Astrocyte (in vitro differentiated cells and primary cell): ENCODE results near the gene PRICKLE1. TPM values are rescaled to one million over a fixed set of nuclear protein-coding genes. Genes with fewer than 3 reads are reported as not detected.

Experiments
- DNase-seq: peaks from one replicate; pipeline ENCODE4 v3.0.0-alpha.2; 2010; ENCODE audit warnings: low read depth
- FAIRE-seq: peaks from 2 replicates; lab custom pipeline; 2011; peaks lifted over from hg19 to GRCh38; lab: Jason Lieb, UNC
- H2AFZ ChIP-seq: 2 replicates; pipeline ENCODE4 v1.6.0; 2012; ENCODE audit warnings: low read depth, low read length, inconsistent platforms
- H3K27ac ChIP-seq: 2 replicates; pipeline ENCODE4 v1.5.1; 2011; ENCODE audit warnings: low read depth, low read length, inconsistent platforms
- H3K27me3 ChIP-seq: 2 replicates; pipeline ENCODE4 v1.6.0; 2011; ENCODE audit warnings: low read length, inconsistent platforms; ENCODE audit not compliant: insufficient read depth
- H3K36me3 ChIP-seq: 2 replicates; pipeline ENCODE4 v1.5.1; 2011; ENCODE audit warnings: low read length, inconsistent platforms; ENCODE audit not compliant: insufficient read depth
- H3K4me1 ChIP-seq: 2 replicates; pipeline ENCODE4 v1.5.1; 2011; ENCODE audit warnings: low read length, inconsistent platforms; ENCODE audit not compliant: insufficient read depth
- H3K4me2 ChIP-seq: 2 replicates; pipeline ENCODE4 v1.6.0; 2012; ENCODE audit warnings: low read length, inconsistent platforms
- H3K4me3 ChIP-seq: 2 replicates; pipeline ENCODE4 v1.5.1; 2011; ENCODE audit warnings: low read depth, mild to moderate bottlenecking, low read length, inconsistent platforms; ENCODE audit not compliant: insufficient read depth
- H3K79me2 ChIP-seq: 2 replicates; pipeline ENCODE4 v1.6.0; 2012; ENCODE audit warnings: mild to moderate bottlenecking, low read length, inconsistent platforms; ENCODE audit not compliant: insufficient read depth
- H3K9ac ChIP-seq: 2 replicates; pipeline ENCODE4 v1.6.0; 2012; ENCODE audit warnings: mild to moderate bottlenecking, low read length, inconsistent platforms
- H3K9me3 ChIP-seq: 2 replicates; pipeline ENCODE4 v1.5.1; 2012; ENCODE audit warnings: low read depth, mild to moderate bottlenecking, low read length, inconsistent platforms; ENCODE audit not compliant: insufficient read depth
- H4K20me1 ChIP-seq: 2 replicates; pipeline ENCODE4 v1.6.0; 2012; ENCODE audit warnings: low read length, inconsistent platforms; ENCODE audit not compliant: insufficient read depth
- H3K27ac Mint-ChIP-seq: one replicate; pipeline ENCODE4 v1.8.0; 2021; ENCODE audit warnings: mild to moderate bottlenecking, mixed read lengths; ENCODE audit not compliant: unreplicated experiment
- H3K27me3 Mint-ChIP-seq: one replicate; pipeline ENCODE4 v1.8.0; 2021; ENCODE audit warnings: low read depth, mixed read lengths; ENCODE audit not compliant: unreplicated experiment
- H3K36me3 Mint-ChIP-seq: one replicate; pipeline ENCODE4 v1.8.0; 2021; ENCODE audit warnings: low read depth, mixed read lengths; ENCODE audit not compliant: unreplicated experiment
- H3K4me1 Mint-ChIP-seq: one replicate; pipeline ENCODE4 v1.8.0; 2021; ENCODE audit warnings: low read depth, mixed read lengths; ENCODE audit not compliant: unreplicated experiment
- H3K4me3 Mint-ChIP-seq: one replicate; pipeline ENCODE4 v1.8.0; 2021; ENCODE audit warnings: mild to moderate bottlenecking, moderate library complexity, mixed read lengths; ENCODE audit not compliant: unreplicated experiment
- H3K9me3 Mint-ChIP-seq: one replicate; pipeline ENCODE4 v1.8.0; 2021; ENCODE audit warnings: mild to moderate bottlenecking, mixed read lengths; ENCODE audit not compliant: unreplicated experiment
- CTCF ChIP-seq: IDR thresholded peaks from 2 replicates; pipeline ENCODE4 v1.5.1; 2011; ENCODE audit warnings: low read depth, mild to moderate bottlenecking, inconsistent platforms, low read length, moderate library complexity; ENCODE audit not compliant: insufficient read depth
- EZH2 ChIP-seq: IDR thresholded peaks from 2 replicates; pipeline ENCODE4 v1.6.1; 2012; ENCODE audit warnings: mild to moderate bottlenecking, low read length, inconsistent platforms; ENCODE audit not compliant: insufficient read depth
- total RNA-seq: library from RNA; stranded (reverse); gene quantifications from 2 replicates; pipeline ENCODE4 v1.2.1, GENCODE V29; 2021

The PRICKLE1 gene
- total RNA-seq, 1 donor from 2014 or later, result 34.9 TPM

- no peaks in the 10 kb centered on the region for H3K9me3 ChIP-seq
- H3K4me1 ChIP-seq, result peaks cover 5% of the 10 kb centered on the region
- TF ChIP-seq CTCF (no peak), EZH2 (no peak)
- Mint-ChIP-seq H3K4me1 (peaks cover 12% of the 10 kb centered on the region), H3K27ac (no peak overlapping the region), H3K4me3 (no peak overlapping the region), H3K36me3 (peaks cover 4% of the 10 kb centered on the region), H3K27me3 (no peaks in the 10 kb centered on the region), H3K9me3 (no peaks in the 10 kb centered on the region)
- FAIRE-seq (no peak), DNase-seq (no peak)
- H3K4me2 ChIP-seq, result no peak overlapping the region
- H4K20me1 ChIP-seq, result peaks cover 69% of the 10 kb centered on the region
- H3K27ac ChIP-seq, result no peak overlapping the region
- no peak overlapping the region for H2AFZ ChIP-seq
- H3K36me3 ChIP-seq, result no peaks in the 10 kb centered on the region
- H3K27me3 ChIP-seq, result no peaks in the 10 kb centered on the region
- no peak overlapping the region for H3K4me3 ChIP-seq
- H3K79me2 ChIP-seq, result peaks cover 50% of the 10 kb centered on the region
- no peak overlapping the region for H3K9ac ChIP-seq
These were observed 80.6 kb downstream of the PRICKLE1 start for GRCh38 chr12:42508913-42509460.

GRCh38 chr12:42507565-42507964 lies 82.0 kb downstream of the PRICKLE1 start:
- Histone ChIP-seq H3K4me2 (no peak overlapping the region), H3K9me3 (no peaks in the 10 kb centered on the region), H3K9ac (no peak overlapping the region), H3K27ac (no peak overlapping the region), H2AFZ (no peak overlapping the region), H4K20me1 (peaks cover 78% of the 10 kb centered on the region), H3K4me1 (peaks cover 5% of the 10 kb centered on the region), H3K4me3 (no peak overlapping the region), H3K36me3 (no peaks in the 10 kb centered on the region), H3K27me3 (no peaks in the 10 kb centered on the region), H3K79me2 (peaks cover 59% of the 10 kb centered on the region)
- Mint-ChIP-seq H3K27ac (no peak overlapping the region), H3K4me1 (peaks cover 17% of the 10 kb centered on the region), H3K36me3 (peaks cover 4% of the 10 kb centered on the region), H3K27me3 (no peaks in the 10 kb centered on the region), H3K9me3 (no peaks in the 10 kb centered on the region), H3K4me3 (no peak overlapping the region)
- FAIRE-seq, result no peak
- TF ChIP-seq EZH2, result no peak
- no peak for TF ChIP-seq CTCF
- DNase-seq, result no peak

GRCh38 chr12:42507081-42507480 lies 82.5 kb downstream of the PRICKLE1 start:
- H3K4me3 Mint-ChIP-seq, result no peak overlapping the region

More at GRCh38 chr12:42507081-42507480, 82.5 kb downstream of the PRICKLE1 start:
- peaks cover 63% of the 10 kb centered on the region for H3K79me2 ChIP-seq
- H3K27me3 Mint-ChIP-seq, result no peaks in the 10 kb centered on the region
- FAIRE-seq, result no peak
- H3K36me3 ChIP-seq, result no peaks in the 10 kb centered on the region
- no peak overlapping the region for H2AFZ ChIP-seq
- H3K4me1 ChIP-seq, result peaks cover 5% of the 10 kb centered on the region
- H3K4me3 ChIP-seq, result no peak overlapping the region
- no peaks in the 10 kb centered on the region for H3K9me3 ChIP-seq
- H3K36me3 Mint-ChIP-seq, result peaks cover 4% of the 10 kb centered on the region
- no peak overlapping the region for H3K27ac Mint-ChIP-seq
- no peak overlapping the region for H3K4me2 ChIP-seq
- no peak for DNase-seq
- H3K9ac ChIP-seq, result no peak overlapping the region
- no peaks in the 10 kb centered on the region for H3K9me3 Mint-ChIP-seq
- H3K4me1 Mint-ChIP-seq, result peaks cover 17% of the 10 kb centered on the region
- H4K20me1 ChIP-seq, result peaks cover 83% of the 10 kb centered on the region
- no peak overlapping the region for H3K27ac ChIP-seq
- H3K27me3 ChIP-seq, result no peaks in the 10 kb centered on the region
- no peak for TF ChIP-seq EZH2
- TF ChIP-seq CTCF, result no peak
